ENCODE data around the gene RAPGEF2. TPM values are rescaled to one million over a fixed set of nuclear protein-coding genes. Genes with fewer than 3 reads are reported as not detected.

The RAPGEF2 gene
- total RNA-seq, 1 experiment from 2014 or later = 17.6 TPM

GRCh38 chr4:159151689-159152088 is 48.8 kb downstream of the RAPGEF2 start:
- TF ChIP-seq TCF7L2 (IDR thresholded peaks at IDR 0.05; ENCODE audit: low read depth, low read length) = no peak
- TF ChIP-seq, protein P1, sequence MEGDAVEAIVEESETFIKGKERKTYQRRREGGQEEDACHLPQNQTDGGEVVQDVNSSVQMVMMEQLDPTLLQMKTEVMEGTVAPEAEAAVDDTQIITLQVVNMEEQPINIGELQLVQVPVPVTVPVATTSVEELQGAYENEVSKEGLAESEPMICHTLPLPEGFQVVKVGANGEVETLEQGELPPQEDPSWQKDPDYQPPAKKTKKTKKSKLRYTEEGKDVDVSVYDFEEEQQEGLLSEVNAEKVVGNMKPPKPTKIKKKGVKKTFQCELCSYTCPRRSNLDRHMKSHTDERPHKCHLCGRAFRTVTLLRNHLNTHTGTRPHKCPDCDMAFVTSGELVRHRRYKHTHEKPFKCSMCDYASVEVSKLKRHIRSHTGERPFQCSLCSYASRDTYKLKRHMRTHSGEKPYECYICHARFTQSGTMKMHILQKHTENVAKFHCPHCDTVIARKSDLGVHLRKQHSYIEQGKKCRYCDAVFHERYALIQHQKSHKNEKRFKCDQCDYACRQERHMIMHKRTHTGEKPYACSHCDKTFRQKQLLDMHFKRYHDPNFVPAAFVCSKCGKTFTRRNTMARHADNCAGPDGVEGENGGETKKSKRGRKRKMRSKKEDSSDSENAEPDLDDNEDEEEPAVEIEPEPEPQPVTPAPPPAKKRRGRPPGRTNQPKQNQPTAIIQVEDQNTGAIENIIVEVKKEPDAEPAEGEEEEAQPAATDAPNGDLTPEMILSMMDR (IDR thresholded peaks at IDR 0.05) = no peak
- Histone ChIP-seq H3K9me3 (ENCODE audit: control insufficient read depth, insufficient read depth, low read depth, low read length) (no peaks in the 10 kb centered on the region), H3K4me3 (ENCODE audit: low read depth in 2 of 2, low read length in 2 of 2) (no peak overlapping the region), H3K4me1 (ENCODE audit: control insufficient read depth, insufficient read depth, low read length) (no peaks in the 10 kb centered on the region), H3K27ac (ENCODE audit: low read length) (no peak overlapping the region), H3K36me3 (ENCODE audit: control insufficient read depth, insufficient read depth, low read length) (no peaks in the 10 kb centered on the region), H3K27me3 (ENCODE audit: control insufficient read depth, insufficient read depth, low read length) (no peaks in the 10 kb centered on the region)
- intact Hi-C loops (cut with micrococcal nuclease; ENCODE audit: unreplicated experiment) (no loop called here), in situ Hi-C loops (cut with HindIII; ENCODE audit: low pct_unique_long_range_greater_than_20kb, low sequenced_read_pairs) (no loop called here)
- ATAC-seq = no peak
- POLR2A ChIA-PET = no interaction called here
- no TSS peak for BruUV-seq (replicated peaks)
- DNase-seq (ENCODE audit: low read depth, low spot score) = no peak
- CTCF ChIA-PET = no interaction called here

DNA sequence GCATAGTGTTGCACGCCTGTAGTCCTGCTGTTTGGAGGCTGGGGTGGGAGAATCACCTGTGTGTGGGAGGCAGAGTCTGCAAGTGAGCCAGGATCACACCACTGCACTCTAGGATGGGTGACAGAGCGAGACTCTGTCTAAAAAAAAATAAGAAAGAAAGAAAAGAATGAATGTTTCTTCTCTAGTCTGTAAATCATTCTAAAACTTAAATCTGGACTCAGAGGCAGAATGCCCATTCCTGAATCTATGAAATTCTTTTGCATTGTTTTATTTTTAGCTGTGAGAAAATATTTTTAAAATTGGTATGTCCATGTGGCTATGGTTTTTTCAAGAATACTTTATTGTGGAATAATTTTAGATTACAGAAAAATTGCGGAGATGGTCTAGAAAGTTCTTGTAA is 49.3 kb downstream of the RAPGEF2 start:
- CTCF ChIA-PET = interaction anchor here (0.5 kb wide), 1 partner anchor 313 kb away, joined by 3 read pairs; no protein-coding TSS in a partner anchor
- Histone ChIP-seq H3K4me3 (ENCODE audit: low read depth in 2 of 2, low read length in 2 of 2) (no peak overlapping the region), H3K36me3 (ENCODE audit: control insufficient read depth, insufficient read depth, low read length) (no peaks in the 10 kb centered on the region), H3K27ac (ENCODE audit: low read length) (no peak overlapping the region), H3K9me3 (ENCODE audit: control insufficient read depth, insufficient read depth, low read depth, low read length) (no peaks in the 10 kb centered on the region), H3K27me3 (ENCODE audit: control insufficient read depth, insufficient read depth, low read length) (no peaks in the 10 kb centered on the region), H3K4me1 (ENCODE audit: control insufficient read depth, insufficient read depth, low read length) (no peaks in the 10 kb centered on the region)
- POLR2A ChIA-PET = no interaction called here
- ATAC-seq (no peak), DNase-seq (ENCODE audit: low read depth, low spot score) (no peak)
- intact Hi-C loops (cut with micrococcal nuclease; ENCODE audit: unreplicated experiment) = no loop called here
- in situ Hi-C loops (cut with HindIII; ENCODE audit: low pct_unique_long_range_greater_than_20kb, low sequenced_read_pairs) = no loop called here
- TF ChIP-seq SIN3A (IDR thresholded peaks at IDR 0.05; ENCODE audit: borderline replicate concordance, insufficient read depth, low read depth, low read length) (no peak), REST (IDR thresholded peaks at IDR 0.05; ENCODE audit: insufficient read depth in 1 of 2, low read depth in 2 of 2, low read length in 1 of 2) (no peak), POLR2AphosphoS5 (IDR thresholded peaks at IDR 0.05; ENCODE audit: low read depth, low read length) (no peak), TCF7L2 (IDR thresholded peaks at IDR 0.05; ENCODE audit: low read depth, low read length) (no peak)
- TF ChIP-seq, protein P1 (IDR thresholded peaks at IDR 0.05) = no peak
- no TSS peak for BruUV-seq (replicated peaks)

DNA sequence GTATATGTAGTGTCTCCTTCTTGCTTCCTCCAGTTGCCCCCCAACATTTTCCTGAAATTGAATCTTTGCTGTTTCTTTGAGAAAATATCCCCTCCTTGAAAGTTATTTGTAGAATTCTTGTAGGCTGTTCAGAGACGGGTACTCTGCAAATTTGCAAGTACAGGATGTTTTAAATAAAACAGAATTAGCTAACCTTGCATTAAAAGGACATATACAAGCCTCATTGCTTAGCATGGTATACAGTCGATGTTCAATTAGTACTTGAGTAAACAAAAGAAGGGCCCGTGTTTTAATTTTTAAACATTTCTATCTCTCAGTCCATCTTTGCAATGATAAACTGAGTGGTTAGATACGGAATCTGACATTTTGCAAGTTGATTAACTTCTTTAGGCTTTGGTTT is 50.8 kb downstream of the RAPGEF2 start:
- no TSS peak for BruUV-seq (replicated peaks)
- in situ Hi-C loops (cut with HindIII; ENCODE audit: low pct_unique_long_range_greater_than_20kb, low sequenced_read_pairs) = no loop called here
- ATAC-seq = no peak

More for the DNA sequence above, 50.8 kb downstream of the RAPGEF2 start:
- POLR2A ChIA-PET = no interaction called here
- TF ChIP-seq POLR2AphosphoS5 (IDR thresholded peaks at IDR 0.05; ENCODE audit: low read depth, low read length) (no peak), TCF7L2 (IDR thresholded peaks at IDR 0.05; ENCODE audit: low read depth, low read length) (no peak)
- TF ChIP-seq, protein P1 (IDR thresholded peaks at IDR 0.05) = no peak
- H3K36me3 ChIP-seq (ENCODE audit: control insufficient read depth, insufficient read depth, low read length) = no peaks in the 10 kb centered on the region
- no peaks in the 10 kb centered on the region for H3K27me3 ChIP-seq (ENCODE audit: control insufficient read depth, insufficient read depth, low read length)
- H3K4me3 ChIP-seq (ENCODE audit: low read depth in 2 of 2, low read length in 2 of 2) = no peak overlapping the region
- intact Hi-C loops (cut with micrococcal nuclease; ENCODE audit: unreplicated experiment) = no loop called here
- DNase-seq (ENCODE audit: low read depth, low spot score) = no peak
- no peaks in the 10 kb centered on the region for H3K4me1 ChIP-seq (ENCODE audit: control insufficient read depth, insufficient read depth, low read length)
- H3K9me3 ChIP-seq (ENCODE audit: control insufficient read depth, insufficient read depth, low read depth, low read length) = no peaks in the 10 kb centered on the region
- H3K27ac ChIP-seq (ENCODE audit: low read length) = no peak overlapping the region
- CTCF ChIA-PET = no interaction called here

All from Panc1 (cell line).